ENCODE results near the gene SIRT5. TPM values are rescaled to one million over a fixed set of nuclear protein-coding genes. Genes with fewer than 3 reads are reported as not detected.

The SIRT5 gene
- polyA plus RNA-seq, 1 donor (not counting 4 experiments of a cell fraction or from before 2014, with no cell fraction given) = 9.1 TPM

GRCh38 chr6:13548500-13549210 lies 25.7 kb upstream of the SIRT5 start:
- Histone ChIP-seq H4K20me1 (ENCODE audit: control insufficient read depth, extremely low read depth, insufficient read depth, low read length) (no peaks in the 10 kb centered on the region), H2AFZ (ENCODE audit: control insufficient read depth, low read length) (no peak overlapping the region), H3K79me2 (ENCODE audit: control insufficient read depth, insufficient read depth, low read length) (no peaks in the 10 kb centered on the region), H3K4me2 (ENCODE audit: control insufficient read depth, extremely low read depth, insufficient read depth, low read depth, low read length) (no peak overlapping the region), H3K4me1 (ENCODE audit: control insufficient read depth, extremely low read depth, insufficient read depth, low read length) (no peaks in the 10 kb centered on the region), H3K9ac (ENCODE audit: control insufficient read depth, extremely low read depth, insufficient read depth, low read length) (no peak overlapping the region), H3K4me3 (ENCODE audit: control insufficient read depth in 2 of 3, extremely low read depth in 1 of 3, insufficient read depth in 2 of 3, low read depth in 1 of 3, low read length in 3 of 3) (no peak overlapping the region), H3K9me3 (ENCODE audit: control insufficient read depth, low read depth, low read length) (no peaks in the 10 kb centered on the region), H3K27me3 (ENCODE audit: control insufficient read depth, extremely low read depth, insufficient read depth, low read length) (no peaks in the 10 kb centered on the region), H3K36me3 (ENCODE audit: control insufficient read depth in 2 of 2, extremely low read depth in 1 of 2, insufficient read depth in 2 of 2, low read length in 2 of 2) (no peaks in the 10 kb centered on the region), H3K27ac (ENCODE audit: control insufficient read depth, insufficient read depth, low read length) (no peak overlapping the region), H3K9me1 (ENCODE audit: control insufficient read depth, extremely low read depth, insufficient read depth, low read length) (no peaks in the 10 kb centered on the region)
- DNase-seq (ENCODE audit: low read depth, low spot score) = no peak
- TF ChIP-seq CTCF (optimal IDR thresholded peaks at IDR 0.05 in 1 of 3, IDR thresholded peaks at IDR 0.05 in 1 of 3, conservative IDR thresholded peaks at IDR 0.05 in 1 of 3; ENCODE audit: extremely low read depth in 1 of 3, insufficient read depth in 2 of 3, low read length in 3 of 3) (no peak), EZH2 (IDR thresholded peaks at IDR 0.05; ENCODE audit: low read length) (no peak)
- dilution Hi-C loops (cut with MboI; ENCODE audit: extremely low pct_ligation_motif_present, low sequenced_read_pairs) = no loop called here
- FAIRE-seq = no peak

- no peaks in the 10 kb centered on the region for H3K79me2 ChIP-seq (ENCODE audit: control insufficient read depth, insufficient read depth, low read length)
- H3K9ac ChIP-seq (ENCODE audit: control insufficient read depth, extremely low read depth, insufficient read depth, low read length) = no peak overlapping the region
- no peak overlapping the region for H3K4me2 ChIP-seq (ENCODE audit: control insufficient read depth, extremely low read depth, insufficient read depth, low read depth, low read length)
- no peak for DNase-seq (ENCODE audit: low read depth, low spot score)
- H3K4me1 ChIP-seq (ENCODE audit: control insufficient read depth, extremely low read depth, insufficient read depth, low read length) = peaks cover 10% of the 10 kb centered on the region
- H3K9me1 ChIP-seq (ENCODE audit: control insufficient read depth, extremely low read depth, insufficient read depth, low read length) = no peaks in the 10 kb centered on the region
- no peaks in the 10 kb centered on the region for H4K20me1 ChIP-seq (ENCODE audit: control insufficient read depth, extremely low read depth, insufficient read depth, low read length)
- H3K9me3 ChIP-seq (ENCODE audit: control insufficient read depth, low read depth, low read length) = no peaks in the 10 kb centered on the region
- H2AFZ ChIP-seq (ENCODE audit: control insufficient read depth, low read length) = no peak overlapping the region
- no peaks in the 10 kb centered on the region for H3K36me3 ChIP-seq (ENCODE audit: control insufficient read depth in 2 of 2, extremely low read depth in 1 of 2, insufficient read depth in 2 of 2, low read length in 2 of 2)
- dilution Hi-C loops (cut with MboI; ENCODE audit: extremely low pct_ligation_motif_present, low sequenced_read_pairs) = no loop called here
- H3K27ac ChIP-seq (ENCODE audit: control insufficient read depth, insufficient read depth, low read length) = no peak overlapping the region
- no peaks in the 10 kb centered on the region for H3K27me3 ChIP-seq (ENCODE audit: control insufficient read depth, extremely low read depth, insufficient read depth, low read length)
- FAIRE-seq = no peak
- H3K4me3 ChIP-seq (ENCODE audit: control insufficient read depth in 2 of 3, extremely low read depth in 1 of 3, insufficient read depth in 2 of 3, low read depth in 1 of 3, low read length in 3 of 3) = no peak overlapping the region
- no peak for TF ChIP-seq CTCF (optimal IDR thresholded peaks at IDR 0.05 in 1 of 3, IDR thresholded peaks at IDR 0.05 in 1 of 3, conservative IDR thresholded peaks at IDR 0.05 in 1 of 3; ENCODE audit: extremely low read depth in 1 of 3, insufficient read depth in 2 of 3, low read length in 3 of 3)
- TF ChIP-seq EZH2 (IDR thresholded peaks at IDR 0.05; ENCODE audit: low read length) = no peak
Measured at GRCh38 chr6:13550656-13551055, 23.7 kb upstream of the SIRT5 start.
